B cell (primary cell): ENCODE results near the gene DLGAP5. TPM values are rescaled to one million over a fixed set of nuclear protein-coding genes. Genes with fewer than 3 reads are reported as not detected.

Source experiments
- ATAC-seq: fragments of 200-7000 bp; cut with Tn5 transposase; one replicate; pipeline ENCODE4 v1.10.0; 2021; ENCODE audit warnings: low read depth, mild to moderate bottlenecking, moderate number of reproducible peaks, moderate library complexity
- CTCF ChIA-PET: fragments of 350-600 bp; sonication (Branson Sonifier 250); formaldehyde crosslinking; loops from one replicate; lab custom pipeline; 2021; ENCODE audit warnings: antibody characterized with exemption, inconsistent platforms; lab: Charles Lee
- POLR2A ChIA-PET: fragments of 350-600 bp; sonication (Branson Sonifier 250); formaldehyde crosslinking; loops from one replicate; lab custom pipeline; 2021; ENCODE audit warnings: antibody characterized with exemption; lab: Charles Lee
- DNase-seq: peaks from one replicate; pipeline ENCODE4 v3.0.0; 2013
- H2AFZ ChIP-seq: 2 replicates; pipeline ENCODE4 v1.6.1; 2012; ENCODE audit warnings: mild to moderate bottlenecking, low read depth, low read length; ENCODE audit not compliant: insufficient read depth, poor library complexity, severe bottlenecking
- H3K27ac ChIP-seq, 2 donors: 1 replicate in 1 of 2; 2 replicates in 1 of 2; pipeline ENCODE4 v1.5.1; 2012 to 2013; ENCODE audit warnings: low read length in 2 of 2, mild to moderate bottlenecking in 2 of 2, moderate library complexity in 1 of 2
- H3K27me3 ChIP-seq, 4 experiments: fragments of 200-600 bp in 1 of 4; sonication (generic) in 1 of 4; replicated peaks in 1 of 4; 1 replicate in 2 of 4; 2 replicates in 2 of 4; pipeline versions ENCODE4 v1.6.1 to v1.7.0; 2013 to 2016; ENCODE audit warnings: low read length in 3 of 4, mild to moderate bottlenecking in 2 of 4, mixed read lengths in 1 of 4, moderate library complexity in 1 of 4; ENCODE audit not compliant: insufficient read depth in 4 of 4, control insufficient read depth in 3 of 4; ENCODE audit errors: control extremely low read depth in 1 of 4
- H3K36me3 ChIP-seq, 2 experiments: replicated peaks in 1 of 2; 1 replicate in 1 of 2; 2 replicates in 1 of 2; pipeline versions ENCODE4 v1.6.1 to v1.7.1; 2013; ENCODE audit warnings: low read length in 1 of 2; ENCODE audit not compliant: insufficient read depth in 2 of 2, control insufficient read depth in 1 of 2; ENCODE audit errors: control extremely low read depth in 1 of 2, extremely low read depth in 1 of 2
- H3K4me1 ChIP-seq, 2 donors: fragments of 200-600 bp in 1 of 2; sonication (generic) in 1 of 2; 1 replicate in 1 of 2; 2 replicates in 1 of 2; pipeline versions ENCODE4 v1.5.1 to v1.6.1; 2013 to 2017; ENCODE audit warnings: low read length in 2 of 2; ENCODE audit not compliant: control insufficient read depth in 2 of 2, insufficient read depth in 2 of 2
- H3K4me2 ChIP-seq: replicated peaks from 2 replicates; pipeline ENCODE3; 2012; ENCODE audit warnings: mild to moderate bottlenecking, low read depth, low read length; ENCODE audit not compliant: poor library complexity, severe bottlenecking
- H3K4me3 ChIP-seq, 5 experiments: fragments of 200-600 bp in 1 of 5; sonication (generic) in 1 of 5; 1 replicate in 3 of 5; 2 replicates in 2 of 5; pipeline versions ENCODE4 v1.5.1 to v1.7.0; 2011 to 2016; ENCODE audit warnings: low read length in 4 of 5, mild to moderate bottlenecking in 4 of 5, low read depth in 2 of 5, control low read depth in 1 of 5, moderate library complexity in 1 of 5; ENCODE audit not compliant: insufficient read depth in 1 of 5; ENCODE audit errors: control extremely low read depth in 1 of 5, extremely low read depth in 1 of 5
- H3K79me2 ChIP-seq: fragments of 200-600 bp; sonication (generic); one replicate; pipeline ENCODE4 v1.6.0; 2016; ENCODE audit warnings: low read length; ENCODE audit not compliant: control insufficient read depth, insufficient read depth
- H3K9ac ChIP-seq: fragments of 200-600 bp; sonication (generic); 2 replicates; pipeline ENCODE4 v1.6.1; 2017; ENCODE audit warnings: mild to moderate bottlenecking, low read length, moderate library complexity
- H3K9me3 ChIP-seq, 3 donors: one replicate each; pipeline versions ENCODE4 v1.6.1 to v1.7.1; 2013; ENCODE audit warnings: low read length in 2 of 3; ENCODE audit not compliant: control insufficient read depth in 2 of 3, insufficient read depth in 1 of 3; ENCODE audit errors: control extremely low read depth in 1 of 3
- H4K20me1 ChIP-seq: 2 replicates; pipeline ENCODE4 v1.6.0; 2012; ENCODE audit warnings: mild to moderate bottlenecking, low read length; ENCODE audit not compliant: insufficient read depth, control insufficient read depth, poor library complexity, severe bottlenecking
- H3K27ac Mint-ChIP-seq: one replicate; pipeline ENCODE4 v1.8.0; 2021; ENCODE audit warnings: mixed read lengths
- H3K27me3 Mint-ChIP-seq: one replicate; pipeline ENCODE4 v1.8.0; 2021; ENCODE audit warnings: mixed read lengths
- H3K4me1 Mint-ChIP-seq: one replicate; pipeline ENCODE4 v1.8.0; 2021; ENCODE audit warnings: mixed read lengths
- H3K4me3 Mint-ChIP-seq: one replicate; pipeline ENCODE4 v1.8.0; 2021; ENCODE audit warnings: mixed read lengths
- H3K9me3 Mint-ChIP-seq: one replicate; pipeline ENCODE4 v1.8.0; 2022; ENCODE audit warnings: mixed read lengths; ENCODE audit not compliant: insufficient read depth
- EZH2 ChIP-seq: IDR thresholded peaks from 2 replicates; pipeline ENCODE4 v1.6.1; 2012; ENCODE audit warnings: borderline replicate concordance, low read depth, mild to moderate bottlenecking, moderate library complexity, low read length; ENCODE audit not compliant: insufficient read depth, poor library complexity, severe bottlenecking
- WGBS: methylation state at CpG from one replicate; pipeline ENCODE4 v1.1.5; 2013; ENCODE audit warnings: missing lambda C conversion rate; ENCODE audit not compliant: insufficient coverage; 5-methylcytosine and 5-hydroxymethylcytosine counted together
- intact Hi-C: fragments of 100-400 bp; cut with micrococcal nuclease; formaldehyde crosslinking; loops from one replicate; pipeline ENCODE4 v1.10.0; 2022
- polyA plus RNA-seq: library from polyadenylated mRNA; depleted of rRNA; stranded (reverse); fragments of >200 nt; gene quantifications from 2 replicates; pipeline ENCODE4 v1.2.3, GENCODE V29; 2012
- total RNA-seq, 2 donors: library from RNA; stranded (reverse); fragments of 120-200 nt in 1 of 2; gene quantifications; 1 replicate in 1 of 2; 2 replicates in 1 of 2; pipeline versions ENCODE4 v1.2.3 to v1.2.4, GENCODE V29; 2013 to 2022
- TF ChIP-seq, protein P1 (sequence below): fragments of 200-600 bp; IDR thresholded peaks from one replicate; pipeline ENCODE4 v1.8.0; 2022; ENCODE audit warnings: antibody characterized with exemption, mild to moderate bottlenecking

The DLGAP5 gene
- total and polyA plus RNA-seq, 2 donors (not counting 1 experiment from before 2014, with no cell fraction given), result 0.12 TPM; not detected in 1

DNA sequence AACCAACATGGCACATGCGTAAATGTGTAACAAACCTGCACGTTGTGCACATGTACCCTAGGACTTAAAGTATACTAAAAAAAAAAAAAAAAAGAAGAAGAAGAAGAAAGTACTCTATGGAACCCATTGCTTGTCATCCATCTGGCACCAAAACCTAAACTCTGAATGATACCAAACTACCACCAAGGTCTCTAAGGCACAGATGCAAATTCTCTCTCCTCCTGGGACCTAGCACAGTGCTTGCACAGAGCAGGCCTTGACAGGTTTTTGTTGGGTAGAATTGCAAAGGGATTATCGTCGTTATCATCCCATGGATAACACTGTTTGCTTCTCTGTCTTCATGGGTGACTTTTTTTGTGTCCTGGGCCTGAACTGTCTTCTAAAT lies 75.5 kb downstream of the DLGAP5 start:
- CTCF ChIA-PET, result interaction anchor here (0.6 kb wide), 1 partner anchor 16 kb away, joined by 3 read pairs; no protein-coding TSS in a partner anchor
- POLR2A ChIA-PET, result no interaction called here
- intact Hi-C loops, result no loop called here

DNA sequence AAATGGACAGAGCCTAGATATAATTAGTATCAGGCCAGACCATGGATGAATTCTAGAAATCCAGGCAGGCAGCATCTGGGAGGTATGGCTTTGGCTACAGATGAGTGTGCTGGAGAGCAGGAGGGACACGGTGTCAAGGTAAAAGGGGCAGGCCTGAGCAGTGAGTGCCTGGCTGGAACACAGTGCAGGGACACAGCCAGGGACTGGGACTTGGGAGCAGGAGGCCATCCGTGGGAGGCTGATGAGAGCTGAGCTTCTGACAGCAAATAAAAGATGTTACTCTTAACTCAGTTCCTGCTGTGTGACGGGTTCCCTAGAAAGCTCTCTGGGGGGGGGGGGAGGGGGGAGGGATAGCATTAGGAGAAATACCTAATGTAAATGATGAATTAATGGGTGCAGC lies 75.9 kb downstream of the DLGAP5 start:
- Mint-ChIP-seq H3K27ac (no peak overlapping the region), H3K9me3 (no peaks in the 10 kb centered on the region), H3K4me1 (no peaks in the 10 kb centered on the region), H3K27me3 (peaks cover 4% of the 10 kb centered on the region), H3K4me3 (no peak overlapping the region)
- 97% methylated on average over 2 of the region's 3 CpGs for WGBS
- no peak overlapping the region for H2AFZ ChIP-seq
- intact Hi-C loops, result no loop called here
- H3K4me2 ChIP-seq, result no peak overlapping the region
- H3K4me3 ChIP-seq, result no peak overlapping the region
- no peaks in the 10 kb centered on the region for H3K27me3 ChIP-seq
- H3K9ac ChIP-seq, result no peak overlapping the region
- ATAC-seq, result no peak
- H3K9me3 ChIP-seq, result no peaks in the 10 kb centered on the region
- TF ChIP-seq, protein P1, sequence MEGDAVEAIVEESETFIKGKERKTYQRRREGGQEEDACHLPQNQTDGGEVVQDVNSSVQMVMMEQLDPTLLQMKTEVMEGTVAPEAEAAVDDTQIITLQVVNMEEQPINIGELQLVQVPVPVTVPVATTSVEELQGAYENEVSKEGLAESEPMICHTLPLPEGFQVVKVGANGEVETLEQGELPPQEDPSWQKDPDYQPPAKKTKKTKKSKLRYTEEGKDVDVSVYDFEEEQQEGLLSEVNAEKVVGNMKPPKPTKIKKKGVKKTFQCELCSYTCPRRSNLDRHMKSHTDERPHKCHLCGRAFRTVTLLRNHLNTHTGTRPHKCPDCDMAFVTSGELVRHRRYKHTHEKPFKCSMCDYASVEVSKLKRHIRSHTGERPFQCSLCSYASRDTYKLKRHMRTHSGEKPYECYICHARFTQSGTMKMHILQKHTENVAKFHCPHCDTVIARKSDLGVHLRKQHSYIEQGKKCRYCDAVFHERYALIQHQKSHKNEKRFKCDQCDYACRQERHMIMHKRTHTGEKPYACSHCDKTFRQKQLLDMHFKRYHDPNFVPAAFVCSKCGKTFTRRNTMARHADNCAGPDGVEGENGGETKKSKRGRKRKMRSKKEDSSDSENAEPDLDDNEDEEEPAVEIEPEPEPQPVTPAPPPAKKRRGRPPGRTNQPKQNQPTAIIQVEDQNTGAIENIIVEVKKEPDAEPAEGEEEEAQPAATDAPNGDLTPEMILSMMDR, result no peak
- no peak for TF ChIP-seq EZH2
- no peak overlapping the region for H3K27ac ChIP-seq
- no peaks in the 10 kb centered on the region for H3K4me1 ChIP-seq
- DNase-seq, result no peak
- H4K20me1 ChIP-seq, result no peaks in the 10 kb centered on the region
- CTCF ChIA-PET, result no interaction called here
- POLR2A ChIA-PET, result no interaction called here
- no peaks in the 10 kb centered on the region for H3K79me2 ChIP-seq
- H3K36me3 ChIP-seq, result no peaks in the 10 kb centered on the region

More for the DNA sequence above, 75.5 kb downstream of the DLGAP5 start:
- no peak for TF ChIP-seq EZH2
- TF ChIP-seq, protein P1, result no peak
- Mint-ChIP-seq H3K4me1 (no peaks in the 10 kb centered on the region), H3K27ac (no peak overlapping the region), H3K27me3 (peaks cover 4% of the 10 kb centered on the region), H3K9me3 (no peaks in the 10 kb centered on the region), H3K4me3 (no peak overlapping the region)
- Histone ChIP-seq H3K4me1 (no peaks in the 10 kb centered on the region), H3K36me3 (no peaks in the 10 kb centered on the region), H3K27me3 (no peaks in the 10 kb centered on the region), H3K9me3 (no peaks in the 10 kb centered on the region), H3K4me2 (no peak overlapping the region), H3K9ac (no peak overlapping the region), H4K20me1 (no peaks in the 10 kb centered on the region), H2AFZ (no peak overlapping the region), H3K27ac (no peak overlapping the region), H3K4me3 (no peak overlapping the region), H3K79me2 (no peaks in the 10 kb centered on the region)
- no peak for DNase-seq
- ATAC-seq, result no peak
- WGBS, result 73% methylated on average over 2 of the region's 4 CpGs
